GM19239 (cell line): ENCODE results near the gene ARIH1.

Experiments used
- DNase-seq: peaks from one replicate; pipeline ENCODE4 v3.0.0; 2011; ENCODE audit warnings: low spot score; ENCODE audit not compliant: insufficient read length
- FAIRE-seq: peaks from 2 replicates; lab custom pipeline; 2011; peaks lifted over from hg19 to GRCh38; lab: Jason Lieb, UNC

Gene ARIH1

GRCh38 chr15:72535911-72536310 lies 61.8 kb downstream of the ARIH1 start:
- no peak for FAIRE-seq
- DNase-seq, result no peak

GRCh38 chr15:72536506-72536905 lies 62.4 kb downstream of the ARIH1 start:
- DNase-seq (no peak), FAIRE-seq (no peak)

- FAIRE-seq (peak; percentile 51), DNase-seq (no peak)
Observed at GRCh38 chr15:72538931-72539330, 64.8 kb downstream of the ARIH1 start.

DNA sequence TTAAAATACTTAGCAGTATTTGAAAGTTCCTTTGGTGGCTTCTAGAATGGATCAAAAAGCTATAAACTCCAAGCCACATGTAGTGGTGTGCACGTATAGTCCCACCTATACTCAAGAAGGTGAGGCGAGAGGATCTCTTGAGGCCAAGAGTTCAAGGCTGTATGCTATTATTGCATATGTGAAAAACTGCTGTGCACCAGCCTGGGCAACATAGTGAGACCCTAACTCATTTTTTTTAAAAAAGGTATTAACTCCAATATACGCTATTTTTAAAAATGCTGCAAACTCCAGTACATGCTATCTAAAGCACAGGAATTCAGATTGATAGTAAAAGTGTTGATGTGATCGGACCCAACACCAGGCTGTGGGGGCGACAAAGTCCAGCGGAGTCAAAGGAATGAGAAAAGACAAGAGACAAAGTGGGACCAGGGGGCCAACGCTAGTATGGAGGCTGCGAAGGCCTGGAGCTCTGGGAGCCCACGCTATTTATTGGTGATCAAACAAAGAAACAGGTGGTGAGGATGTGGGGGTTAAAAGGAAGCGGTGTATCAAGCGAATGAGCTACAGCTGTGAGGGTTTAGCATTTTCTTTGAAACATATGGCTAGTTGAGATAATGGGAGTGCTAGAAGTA lies 66.6 kb downstream of the ARIH1 start:
- FAIRE-seq (no peak), DNase-seq (no peak)

GRCh38 chr15:72541674-72542073 lies 67.5 kb downstream of the ARIH1 start:
- DNase-seq (no peak), FAIRE-seq (no peak)

DNA sequence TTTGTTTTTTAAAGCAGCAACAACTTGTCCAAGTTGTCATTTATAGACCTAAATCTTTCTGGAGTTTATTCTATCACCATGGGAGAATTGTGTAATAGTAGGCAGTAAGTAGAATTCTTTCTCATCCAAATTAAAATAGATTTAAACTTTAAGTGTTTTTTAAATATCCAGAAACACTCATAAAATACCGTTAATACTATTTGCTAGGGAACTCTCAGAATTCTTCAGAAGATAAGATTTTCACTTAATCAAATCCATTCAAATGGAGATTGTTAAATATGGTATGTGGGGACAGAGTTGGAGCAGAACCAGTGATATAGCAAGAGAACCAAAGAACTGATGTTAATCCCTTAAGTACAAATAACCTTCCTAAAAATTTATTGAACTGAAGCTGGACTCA lies 71.0 kb downstream of the ARIH1 start:
- DNase-seq (no peak), FAIRE-seq (no peak)

GRCh38 chr15:72554471-72555425 lies 80.6 kb downstream of the ARIH1 start:
- no peak for DNase-seq
- no peak for FAIRE-seq

- FAIRE-seq (no peak), DNase-seq (no peak)
Observed at GRCh38 chr15:72559781-72560180, 85.7 kb downstream of the ARIH1 start.

DNA sequence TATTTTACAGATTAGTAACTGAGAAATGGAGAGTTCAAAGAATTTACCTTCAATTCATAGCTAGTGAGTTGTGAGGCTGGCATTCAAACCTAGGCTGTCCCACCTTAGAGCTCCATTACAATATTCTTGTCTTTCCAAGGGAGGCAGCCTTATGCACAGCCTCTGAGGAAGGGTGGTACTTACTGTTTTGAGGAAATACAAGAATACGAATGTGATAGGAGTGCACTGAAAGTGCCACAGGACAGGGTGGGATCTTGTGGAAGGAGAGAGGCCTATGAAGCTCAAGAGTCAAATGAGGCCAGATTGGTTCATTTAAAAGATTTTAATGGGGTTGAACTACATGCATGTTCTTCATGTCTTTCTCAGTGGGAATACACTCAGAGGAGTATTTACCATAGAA lies 86.3 kb downstream of the ARIH1 start:
- FAIRE-seq, result no peak
- DNase-seq, result no peak

GRCh38 chr15:72562386-72562785 lies 88.3 kb downstream of the ARIH1 start:
- FAIRE-seq (no peak), DNase-seq (no peak)

DNA sequence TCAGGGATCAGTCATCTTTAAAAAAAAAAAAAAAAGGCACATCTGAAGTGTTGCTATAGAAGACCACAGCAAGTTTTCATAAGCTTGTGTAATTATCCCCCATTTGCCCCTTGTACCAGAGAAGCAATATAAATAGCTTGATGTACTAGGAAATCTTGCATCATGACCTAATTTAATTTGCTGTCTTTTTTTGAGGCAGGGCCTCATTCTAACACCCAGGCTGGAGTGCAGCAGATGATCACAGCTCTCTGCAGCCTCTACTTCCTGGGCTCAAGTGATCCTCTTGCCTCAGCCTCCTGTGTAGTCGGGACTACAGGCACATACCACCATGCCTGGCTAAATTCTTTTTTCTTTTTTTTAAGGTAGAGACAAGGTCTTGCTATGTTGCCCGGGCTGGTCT lies 88.7 kb downstream of the ARIH1 start:
- DNase-seq (no peak), FAIRE-seq (no peak)

DNA sequence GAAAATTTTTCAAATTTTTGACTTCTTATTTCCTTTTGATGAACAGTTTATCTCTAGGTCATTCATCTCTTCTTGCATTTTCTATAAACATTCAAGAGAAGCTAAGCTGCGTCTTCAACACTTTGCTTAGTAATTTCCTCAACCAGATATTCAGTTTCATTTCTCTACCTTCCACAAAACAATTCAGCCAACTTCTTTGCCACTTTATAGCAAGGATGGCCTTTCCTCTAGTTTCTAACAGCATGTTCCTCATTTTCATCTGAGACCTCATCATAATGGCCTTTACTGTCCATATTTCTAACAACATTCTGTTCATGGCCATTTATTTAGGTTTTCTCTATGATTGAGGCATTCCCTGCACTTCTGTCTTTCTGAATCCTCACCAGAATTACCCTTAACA lies 90.0 kb downstream of the ARIH1 start:
- FAIRE-seq (peak; percentile 53), DNase-seq (no peak)

- no peak for DNase-seq
- FAIRE-seq, result no peak
Observed at GRCh38 chr15:72566973-72567372, 92.8 kb downstream of the ARIH1 start.

- DNase-seq (no peak), FAIRE-seq (no peak)
Observed at GRCh38 chr15:72570059-72570458, 95.9 kb downstream of the ARIH1 start.

GRCh38 chr15:72579814-72580213 lies 105.7 kb downstream of the ARIH1 start:
- FAIRE-seq (no peak), DNase-seq (no peak)

DNA sequence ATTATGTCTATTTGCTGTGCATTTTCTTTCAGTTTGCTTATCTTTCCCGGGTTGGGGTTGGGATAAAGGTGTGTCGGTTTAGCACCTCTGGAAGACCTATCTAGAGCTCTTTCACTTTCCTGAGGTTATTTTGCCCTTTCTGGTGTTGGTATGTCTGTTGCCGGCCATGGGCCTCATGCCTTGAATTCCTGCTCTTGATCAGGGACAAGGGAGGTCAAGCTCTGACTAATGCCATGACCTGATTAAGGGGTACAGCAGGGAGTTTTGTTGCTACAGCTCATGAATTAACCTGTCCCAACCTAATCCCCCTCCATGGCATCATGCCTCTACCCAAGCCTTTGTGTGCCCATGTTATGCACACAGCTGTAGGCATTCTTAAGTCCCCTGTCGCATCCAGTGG lies 109.9 kb downstream of the ARIH1 start:
- FAIRE-seq, result no peak
- no peak for DNase-seq

DNA sequence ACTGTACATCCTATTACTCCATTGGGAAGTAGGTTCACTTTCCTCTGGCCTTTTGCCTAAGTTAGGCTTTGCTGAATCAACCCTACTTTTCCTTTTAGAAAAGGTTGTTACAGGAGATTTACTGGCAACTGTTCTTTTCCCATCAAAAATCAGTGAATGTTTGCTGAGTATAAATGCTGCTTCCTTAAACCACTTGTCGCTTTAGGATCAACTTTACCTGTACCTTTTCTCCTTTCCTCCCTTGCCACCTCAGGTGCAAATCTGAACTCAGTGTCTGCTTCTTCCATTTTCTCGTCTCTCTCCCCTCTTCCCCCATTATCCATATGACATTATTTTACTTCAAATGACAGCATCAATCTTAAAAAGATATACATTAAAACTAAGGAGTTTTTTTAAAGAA lies 110.9 kb downstream of the ARIH1 start:
- DNase-seq, result no peak

GRCh38 chr15:72585476-72586058 lies 111.4 kb downstream of the ARIH1 start:
- DNase-seq (no peak), FAIRE-seq (no peak)

More for the DNA sequence above, 110.9 kb downstream of the ARIH1 start:
- no peak for FAIRE-seq

- DNase-seq (no peak), FAIRE-seq (no peak)
Observed at GRCh38 chr15:72588096-72588495, 114.0 kb downstream of the ARIH1 start.

DNA sequence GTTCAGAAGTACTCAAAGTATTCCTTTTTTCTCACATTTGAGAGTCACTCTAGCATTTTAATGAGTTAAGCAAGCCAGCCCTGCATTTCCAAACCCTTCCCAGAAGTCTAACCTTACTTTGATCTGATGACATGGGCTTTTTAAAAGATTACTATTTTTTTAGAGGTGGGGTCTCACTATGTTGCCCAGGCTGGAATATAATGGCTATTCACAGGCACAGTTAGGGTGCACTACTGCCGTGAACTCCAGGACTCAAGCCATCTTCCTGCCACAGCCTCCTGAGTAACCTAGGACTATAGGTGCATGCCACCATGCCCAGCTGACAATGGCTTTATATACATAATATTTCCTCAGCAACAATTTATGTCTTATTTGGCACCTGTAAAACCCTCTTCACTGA lies 116.3 kb downstream of the ARIH1 start:
- no peak for FAIRE-seq
- DNase-seq, result no peak

DNA sequence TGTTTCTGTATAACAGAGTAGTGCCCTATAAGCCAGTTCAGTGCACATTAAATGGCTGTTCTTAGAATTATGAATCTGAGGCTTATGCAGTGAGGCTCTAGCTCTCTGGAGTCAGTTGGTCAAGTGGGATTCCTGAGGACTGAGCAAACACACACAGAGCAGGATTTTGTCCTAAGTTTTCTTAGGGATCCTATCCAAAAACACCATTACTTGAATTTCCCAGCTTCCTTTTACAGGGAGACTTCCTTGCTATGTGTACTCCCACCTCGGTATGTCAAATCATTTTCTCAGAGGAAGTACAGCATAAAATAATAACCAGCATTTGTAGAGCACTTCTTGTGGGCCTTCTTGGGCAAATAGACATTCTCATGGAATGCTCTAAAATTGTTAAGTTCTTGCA lies 117.2 kb downstream of the ARIH1 start:
- FAIRE-seq (no peak), DNase-seq (no peak)
